GDM1 (cell line): ENCODE results near the gene PSMB4.
"Not testable (repeated sequence)": the region's sequence is repeated elsewhere in the genome, so short reads cannot be mapped to it uniquely, and the experiment has no call there.

ENCODE experiments used
- DNase-seq: peaks from one replicate; lab custom pipeline; 2025; lab: John Stamatoyannopoulos, UW

PSMB4 gene

GRCh38 chr1:151399324-151400171 is at the start of gene PSMB4:
Gene PSMB4, plus strand, starts transcription at chr1:151399573. Its CDS starts 15 bp downstream, at chr1:151399588.
- peak; percentile 82 for DNase-seq

- not testable (repeated sequence) for DNase-seq
Observed at GRCh38 chr1:151350323-151350722, 49.0 kb upstream of the PSMB4 start.

DNA sequence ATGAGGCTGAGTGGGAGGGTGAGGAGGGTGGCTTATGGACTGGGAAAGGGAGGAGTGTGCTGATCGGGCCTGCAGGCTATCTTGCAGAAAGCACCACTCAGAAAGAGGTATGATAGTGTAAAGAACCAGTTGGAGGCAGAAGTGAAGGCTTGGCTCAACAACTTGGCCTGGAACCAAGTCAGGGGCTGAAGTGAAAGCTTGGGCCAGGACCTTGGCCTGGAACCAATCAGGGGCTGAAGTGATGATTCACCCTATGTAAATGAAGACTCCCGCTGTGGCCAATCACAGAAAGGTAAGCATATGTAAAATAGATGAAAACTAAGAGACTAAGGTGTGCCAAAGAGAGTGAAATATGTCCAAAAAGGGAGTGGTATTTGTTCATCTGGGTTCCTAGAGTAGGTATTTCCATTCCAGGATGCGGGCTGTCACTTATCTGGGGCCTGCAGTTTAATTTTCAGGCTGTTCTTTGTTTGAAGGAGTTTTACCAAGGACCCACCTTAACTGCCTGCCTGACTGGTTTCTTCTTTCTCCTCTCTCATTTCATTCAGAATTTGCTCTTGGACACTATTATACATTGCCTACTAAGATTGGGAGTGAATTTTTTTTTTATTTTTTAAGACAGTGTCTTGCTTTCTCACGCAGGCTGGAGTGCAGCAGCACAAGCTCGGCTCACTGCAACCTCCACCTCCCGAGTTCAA is 47.2 kb upstream of the PSMB4 start:
- no peak for DNase-seq

- DNase-seq = no peak
Observed at GRCh38 chr1:151356696-151357095, 42.7 kb upstream of the PSMB4 start.

DNA sequence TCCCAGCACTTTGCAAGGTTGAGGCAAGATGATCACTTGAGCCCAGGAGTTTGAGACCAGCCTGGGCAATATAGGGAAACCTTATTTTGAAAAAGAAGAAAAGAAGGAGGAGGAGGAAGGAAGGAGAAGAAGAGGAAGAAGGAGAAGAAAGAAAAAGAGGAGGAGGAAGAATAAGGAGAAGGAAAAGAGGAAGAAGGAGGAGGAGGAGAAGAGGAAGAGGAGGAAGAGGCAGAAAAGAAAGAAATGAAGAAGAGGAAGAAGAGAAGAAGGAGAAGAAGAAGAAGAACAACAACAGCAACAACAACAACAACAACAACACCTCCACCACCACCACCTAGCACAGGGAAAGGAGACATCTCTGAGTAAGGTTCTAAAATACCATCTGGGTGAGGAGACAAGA is 37.5 kb upstream of the PSMB4 start:
- no peak for DNase-seq

- no peak for DNase-seq
Observed at GRCh38 chr1:151362308-151363155, 36.8 kb upstream of the PSMB4 start.

GRCh38 chr1:151364996-151365395 is 34.4 kb upstream of the PSMB4 start:
- DNase-seq = no peak

DNA sequence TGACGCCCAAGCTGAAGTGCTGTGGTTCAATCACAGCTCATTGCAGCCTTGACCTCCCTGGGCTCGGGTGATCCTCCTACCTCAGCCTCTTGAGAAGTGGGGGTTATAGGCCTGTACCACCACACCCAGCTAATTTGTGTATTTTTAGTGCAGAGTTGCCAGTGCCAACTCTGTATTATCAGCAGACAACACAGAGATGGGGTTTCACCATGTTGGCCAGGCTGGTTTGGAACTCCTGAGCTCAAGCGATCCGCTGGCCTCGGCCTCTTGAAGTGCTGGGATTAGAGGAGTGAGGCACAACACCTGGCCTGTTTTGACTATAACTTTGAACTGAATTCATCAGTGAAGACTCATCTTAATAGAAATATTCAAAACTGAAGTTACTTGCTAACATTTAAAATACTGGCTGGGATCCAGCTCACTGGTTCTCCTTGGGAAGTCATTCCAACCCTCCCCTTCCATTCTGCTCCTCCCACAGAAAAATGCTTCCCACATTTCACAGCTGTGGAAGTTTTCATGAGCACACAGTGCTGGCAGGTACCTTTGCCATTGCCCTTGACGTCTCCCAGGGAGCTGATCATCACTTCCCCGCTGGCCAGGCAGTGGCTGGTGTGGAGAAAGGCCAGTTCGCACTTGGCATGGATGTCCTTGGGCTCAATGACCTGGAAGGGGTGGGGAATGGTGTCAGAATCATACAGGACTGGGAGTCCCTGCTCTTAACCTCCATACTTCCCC is 31.5 kb upstream of the PSMB4 start:
- no peak for DNase-seq

GRCh38 chr1:151368393-151369301 is 30.7 kb upstream of the PSMB4 start:
- DNase-seq = no peak

DNA sequence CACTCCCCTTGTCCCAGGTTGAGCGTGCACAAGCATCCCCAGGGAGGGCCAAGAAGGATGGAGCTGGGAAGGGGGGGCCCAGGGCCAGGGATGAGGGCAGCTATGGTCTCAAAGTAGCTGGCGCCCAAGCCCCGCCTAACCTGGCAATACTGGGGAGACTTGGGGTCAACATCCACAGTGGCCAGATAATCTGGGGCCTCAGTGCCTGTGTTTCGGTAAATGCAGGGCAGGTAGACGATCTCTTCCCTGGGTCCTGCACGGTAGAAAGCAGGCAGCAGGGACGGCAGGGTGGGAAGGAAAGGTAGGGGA is 30.1 kb upstream of the PSMB4 start:
- DNase-seq = no peak

DNA sequence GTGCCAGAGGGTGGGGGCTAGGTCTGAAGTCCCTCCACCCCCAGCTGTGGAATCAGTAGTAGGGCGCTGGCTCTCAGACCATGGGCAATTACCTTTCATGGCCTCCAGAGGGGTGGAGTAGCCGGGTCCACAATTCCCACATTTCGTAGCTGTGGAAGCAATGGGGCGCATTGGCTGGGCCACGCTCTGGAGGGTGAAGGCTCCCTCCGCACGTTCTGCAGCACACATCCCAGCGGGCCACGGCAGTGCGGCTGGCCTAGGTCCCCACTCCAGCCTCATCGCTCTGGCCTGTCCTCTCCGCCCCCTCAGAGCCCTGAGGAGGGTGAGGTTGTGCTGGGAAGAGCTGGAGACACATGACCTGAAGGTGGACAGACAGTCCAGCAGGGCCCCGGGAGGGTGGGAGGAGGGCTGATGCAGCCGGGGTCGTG is 29.7 kb upstream of the PSMB4 start:
- DNase-seq = no peak

DNA sequence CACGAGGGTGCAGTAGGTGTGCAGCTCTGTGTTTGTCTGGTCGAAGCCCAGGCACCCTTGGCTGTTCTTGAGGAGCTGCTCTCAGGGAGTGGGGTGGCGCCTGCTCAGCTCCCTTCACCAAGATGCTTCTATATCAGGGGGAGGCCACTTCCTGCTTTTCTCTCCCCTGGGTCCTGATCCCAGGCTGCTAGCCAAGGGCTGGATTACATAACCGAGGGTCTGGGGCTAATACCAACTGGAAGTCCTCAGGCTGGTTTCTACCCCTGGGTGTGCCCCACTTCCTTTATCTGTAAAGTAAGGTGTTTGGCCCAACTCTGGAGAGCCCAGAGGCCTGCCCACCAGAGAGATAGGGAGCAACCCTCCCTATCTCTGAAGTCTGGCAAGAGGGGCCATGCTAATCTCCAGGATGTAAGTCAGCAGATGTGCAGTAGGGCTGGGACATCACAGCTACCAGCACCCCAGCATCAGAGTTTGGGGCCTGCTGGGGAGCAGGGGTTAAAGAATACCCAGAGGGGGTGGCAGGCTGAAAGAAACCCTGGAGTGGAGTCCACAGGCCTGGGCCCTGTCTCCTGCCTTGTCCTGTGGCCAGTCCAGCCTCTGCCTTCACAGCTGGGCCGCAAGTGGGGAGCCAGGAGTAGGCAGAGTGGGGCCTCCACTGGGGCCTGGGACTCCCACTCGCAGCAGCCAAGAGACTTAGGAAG is 29.0 kb upstream of the PSMB4 start:
- no peak for DNase-seq

- no peak for DNase-seq
Observed at GRCh38 chr1:151371370-151372057, 27.9 kb upstream of the PSMB4 start.

GRCh38 chr1:151372058-151372934 is 27.1 kb upstream of the PSMB4 start, which contains the start of gene SELENBP1:
Gene SELENBP1, minus strand, starts transcription at chr1:151372705. Its CDS starts 64 bp downstream, at chr1:151372641.
- DNase-seq = no peak

DNA sequence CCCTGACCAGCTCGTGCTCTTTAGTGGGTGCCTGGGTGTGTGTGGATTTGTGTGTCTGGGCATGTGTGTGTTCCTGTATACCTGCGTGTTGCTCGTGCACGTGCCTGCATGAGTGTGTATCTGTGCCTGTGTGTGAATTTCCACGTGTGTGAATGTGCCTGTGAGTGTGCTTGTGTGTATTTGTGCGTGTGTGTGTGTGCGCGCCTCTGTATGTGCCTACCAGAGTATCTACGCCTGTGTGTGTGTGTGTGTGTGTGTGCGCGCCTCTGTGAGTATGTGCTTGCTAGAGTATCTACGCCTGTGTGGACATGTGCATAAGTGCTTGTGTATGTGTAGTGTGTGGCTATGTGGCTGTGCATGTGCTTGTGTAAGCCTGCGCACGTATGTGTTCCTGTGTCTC is 26.2 kb upstream of the PSMB4 start:
- DNase-seq = no peak

DNA sequence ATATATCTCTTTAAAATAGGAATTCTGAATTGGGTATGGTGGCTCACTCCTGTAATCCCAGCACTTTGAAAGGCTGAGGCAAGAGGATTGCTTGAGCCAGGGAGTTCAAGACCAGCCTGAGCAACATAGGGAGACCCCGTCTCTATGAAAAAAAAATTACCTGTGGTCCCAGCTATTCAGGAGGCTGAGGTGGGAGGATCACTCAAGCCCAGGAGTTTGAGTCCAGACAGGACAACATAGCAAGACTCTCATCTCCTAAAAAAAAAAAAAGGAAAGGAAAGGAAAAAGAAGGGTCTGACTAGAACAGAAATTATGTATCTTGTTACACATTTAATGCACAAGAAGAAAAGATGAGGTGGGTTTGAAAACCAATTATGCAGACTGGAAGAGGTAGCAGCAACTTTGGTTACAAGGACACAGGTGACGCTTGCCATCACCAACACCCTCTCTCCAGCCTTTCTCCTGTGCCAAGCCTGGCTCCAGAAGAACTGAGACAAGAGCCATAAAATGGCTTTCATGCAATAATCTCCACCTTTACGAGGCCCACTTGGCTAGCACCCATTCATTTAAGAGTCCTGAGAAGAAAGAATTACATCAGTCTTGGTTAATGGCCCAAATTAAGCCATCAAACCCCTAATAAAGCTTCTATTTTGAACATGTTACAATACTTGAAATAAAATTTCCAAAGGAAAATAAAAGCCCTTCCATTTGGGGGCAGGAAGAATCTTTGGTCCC is 22.1 kb upstream of the PSMB4 start:
- DNase-seq = no peak

GRCh38 chr1:151384584-151384983 is 14.8 kb upstream of the PSMB4 start:
- DNase-seq = no peak

DNA sequence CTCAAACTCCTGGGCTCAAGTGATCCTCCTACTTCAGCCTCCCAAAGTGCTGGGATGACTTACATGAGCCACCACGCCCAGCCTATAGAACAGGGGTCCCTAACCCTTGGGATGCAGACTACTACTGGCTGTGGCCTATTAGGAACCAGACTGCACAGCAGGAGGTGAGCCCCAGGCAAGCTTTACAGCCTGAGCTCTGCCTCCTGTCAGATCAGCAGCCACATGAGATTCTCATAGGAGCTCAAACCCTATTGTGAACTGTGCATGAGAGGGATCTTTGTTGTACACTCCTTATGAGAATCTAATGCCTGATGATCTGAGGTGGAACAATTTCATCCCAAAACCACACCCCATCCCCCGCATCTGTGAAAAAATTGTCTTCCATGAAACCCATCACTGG is 13.4 kb upstream of the PSMB4 start:
- no peak for DNase-seq
